ENCODE data around the gene SERF1B. TPM values are rescaled to one million over a fixed set of nuclear protein-coding genes. Genes with fewer than 3 reads are reported as not detected.
"Not testable (repeated sequence)": the region's sequence is repeated elsewhere in the genome, so short reads cannot be mapped to it uniquely, and the experiment has no call there.

The SERF1B gene
- total RNA-seq, 1 experiment from 2014 or later: 49.9 TPM

DNA sequence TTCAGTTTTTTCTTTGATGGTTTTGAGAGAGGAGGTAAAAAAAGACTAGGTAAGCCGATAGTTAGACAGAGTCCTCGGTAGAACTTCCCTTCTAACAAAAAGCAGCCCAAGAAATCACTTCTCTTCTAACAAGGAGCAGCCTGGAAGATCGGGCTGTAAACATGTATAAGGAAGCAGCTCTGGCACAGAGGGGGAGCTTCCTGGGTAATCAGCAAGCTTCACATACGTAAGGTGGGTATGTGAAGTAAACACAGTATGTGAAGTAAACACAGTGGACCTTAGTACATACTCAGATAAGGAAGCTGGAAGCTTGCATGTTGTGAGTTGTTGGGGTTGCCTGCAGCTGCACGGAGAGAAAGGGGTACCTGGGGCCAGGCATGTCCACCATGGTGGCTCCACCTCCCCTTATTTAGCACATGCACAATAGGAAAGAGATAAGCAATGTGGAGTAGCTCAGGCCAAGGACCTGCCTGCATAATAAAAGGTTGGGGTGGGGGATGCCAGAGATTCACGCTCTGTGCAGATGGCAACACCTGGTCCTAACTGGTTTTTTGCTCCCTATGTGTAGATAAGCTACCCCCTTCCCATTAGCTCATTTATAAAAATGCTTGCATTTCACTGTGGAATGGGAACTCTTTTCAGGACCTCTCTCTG lies 31.4 kb downstream of the SERF1B start:
- intact Hi-C loops (cut with micrococcal nuclease; ENCODE audit: unreplicated experiment); DNase-seq (ENCODE audit: low spot score); CTCF ChIA-PET; H3K27me3 ChIP-seq (replicated peaks; ENCODE audit: insufficient read depth, low read depth, low read length, poor library complexity); H3K4me3 ChIP-seq (ENCODE audit: low read depth, low read length, poor library complexity, severe bottlenecking); H3K27ac ChIP-seq (ENCODE audit: low read depth, low read length, poor library complexity, severe bottlenecking); H3K36me3 ChIP-seq (ENCODE audit: insufficient read depth, low read length, poor library complexity, severe bottlenecking); H3K4me1 ChIP-seq (ENCODE audit: insufficient read depth, low read length, poor library complexity, severe bottlenecking); POLR2A ChIA-PET (ENCODE audit: low non-redundant PET); H3K9me3 ChIP-seq (ENCODE audit: low read depth, low read length, poor library complexity, severe bottlenecking); BruUV-seq (replicated peaks): not testable (repeated sequence)

DNA sequence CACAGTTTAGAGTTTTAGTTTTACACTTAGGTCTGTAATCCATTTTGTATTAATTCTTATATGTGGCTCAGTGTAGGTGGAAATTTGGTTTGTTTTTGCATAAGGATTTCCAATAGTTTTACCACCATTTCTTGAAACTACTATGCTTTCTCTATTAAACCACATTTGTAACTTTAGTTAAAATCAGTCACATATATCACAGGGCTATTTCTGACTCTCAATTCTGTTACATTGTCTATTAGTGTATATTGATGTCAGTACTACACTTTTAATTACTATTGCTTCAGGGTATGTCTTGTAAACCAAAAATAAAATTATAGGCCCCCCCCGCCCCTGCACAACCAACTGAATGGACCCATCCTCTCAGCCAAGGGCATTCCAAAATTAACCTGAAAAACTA lies 32.1 kb downstream of the SERF1B start:
- DNase-seq (ENCODE audit: low spot score); H3K36me3 ChIP-seq (ENCODE audit: insufficient read depth, low read length, poor library complexity, severe bottlenecking); CTCF ChIA-PET: not testable (repeated sequence)

DNA sequence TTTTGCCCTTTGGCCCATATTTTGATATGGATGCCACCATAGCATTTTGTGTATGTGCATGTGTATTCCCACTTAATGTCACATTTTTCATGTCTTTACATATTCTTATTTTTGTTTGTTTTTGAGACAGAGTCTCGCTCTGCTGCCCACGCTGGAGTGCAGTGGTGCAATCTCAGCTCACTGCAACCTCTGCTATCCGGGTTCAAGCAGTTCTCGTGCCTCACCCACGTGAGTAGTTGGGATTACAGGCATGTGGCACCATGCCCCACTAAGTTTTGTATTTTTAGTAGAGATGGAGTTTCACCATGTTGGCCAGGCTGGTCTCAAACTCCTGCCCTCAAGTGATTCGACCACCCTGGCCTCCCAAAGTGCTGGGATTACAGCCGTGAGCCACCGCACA lies 52.6 kb downstream of the SERF1B start:
- BruUV-seq (replicated peaks); CTCF ChIA-PET; H3K36me3 ChIP-seq (ENCODE audit: insufficient read depth, low read length, poor library complexity, severe bottlenecking); H3K27ac ChIP-seq (ENCODE audit: low read depth, low read length, poor library complexity, severe bottlenecking); H3K4me3 ChIP-seq (ENCODE audit: low read depth, low read length, poor library complexity, severe bottlenecking); H3K9me3 ChIP-seq (ENCODE audit: low read depth, low read length, poor library complexity, severe bottlenecking); DNase-seq (ENCODE audit: low spot score); POLR2A ChIA-PET (ENCODE audit: low non-redundant PET); H3K4me1 ChIP-seq (ENCODE audit: insufficient read depth, low read length, poor library complexity, severe bottlenecking); H3K27me3 ChIP-seq (replicated peaks; ENCODE audit: insufficient read depth, low read depth, low read length, poor library complexity); intact Hi-C loops (cut with micrococcal nuclease; ENCODE audit: unreplicated experiment): not testable (repeated sequence)

More for the DNA sequence above, 32.1 kb downstream of the SERF1B start:
- H3K4me3 ChIP-seq (ENCODE audit: low read depth, low read length, poor library complexity, severe bottlenecking); H3K9me3 ChIP-seq (ENCODE audit: low read depth, low read length, poor library complexity, severe bottlenecking); H3K27me3 ChIP-seq (replicated peaks; ENCODE audit: insufficient read depth, low read depth, low read length, poor library complexity); POLR2A ChIA-PET (ENCODE audit: low non-redundant PET); BruUV-seq (replicated peaks); H3K4me1 ChIP-seq (ENCODE audit: insufficient read depth, low read length, poor library complexity, severe bottlenecking); H3K27ac ChIP-seq (ENCODE audit: low read depth, low read length, poor library complexity, severe bottlenecking); intact Hi-C loops (cut with micrococcal nuclease; ENCODE audit: unreplicated experiment): not testable (repeated sequence)

DNA sequence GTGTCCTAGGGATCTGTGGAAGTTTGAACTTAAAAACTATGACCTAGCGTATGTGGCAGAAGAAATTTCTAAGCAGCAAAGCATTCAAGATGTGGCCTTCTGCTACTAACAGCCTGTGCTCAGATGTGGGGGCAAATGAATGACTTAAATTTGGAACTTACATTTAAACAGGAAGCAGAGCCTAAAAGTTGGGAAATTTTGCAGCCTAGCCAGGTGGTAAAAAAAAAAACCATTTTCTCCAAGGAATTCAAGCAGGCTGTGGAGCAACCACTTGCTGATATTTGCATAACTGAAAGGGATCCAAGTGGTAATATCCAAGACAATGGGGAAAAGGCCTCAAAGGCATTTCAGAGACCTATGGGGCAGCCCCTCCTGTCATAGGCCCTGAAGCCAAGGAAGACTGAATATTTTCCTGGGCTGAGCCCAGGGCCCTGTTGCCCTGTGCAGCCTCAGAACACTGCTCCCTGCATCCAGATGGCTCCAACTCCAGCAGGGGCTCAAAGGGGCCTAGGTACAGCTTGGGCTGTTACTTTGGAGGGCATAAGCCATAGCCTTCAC lies 63.9 kb downstream of the SERF1B start:
- H3K4me3 ChIP-seq (ENCODE audit: low read depth, low read length, poor library complexity, severe bottlenecking); DNase-seq (ENCODE audit: low spot score); BruUV-seq (replicated peaks); H3K36me3 ChIP-seq (ENCODE audit: insufficient read depth, low read length, poor library complexity, severe bottlenecking); H3K9me3 ChIP-seq (ENCODE audit: low read depth, low read length, poor library complexity, severe bottlenecking); H3K4me1 ChIP-seq (ENCODE audit: insufficient read depth, low read length, poor library complexity, severe bottlenecking); POLR2A ChIA-PET (ENCODE audit: low non-redundant PET); H3K27ac ChIP-seq (ENCODE audit: low read depth, low read length, poor library complexity, severe bottlenecking); CTCF ChIA-PET; intact Hi-C loops (cut with micrococcal nuclease; ENCODE audit: unreplicated experiment); H3K27me3 ChIP-seq (replicated peaks; ENCODE audit: insufficient read depth, low read depth, low read length, poor library complexity): not testable (repeated sequence)

DNA sequence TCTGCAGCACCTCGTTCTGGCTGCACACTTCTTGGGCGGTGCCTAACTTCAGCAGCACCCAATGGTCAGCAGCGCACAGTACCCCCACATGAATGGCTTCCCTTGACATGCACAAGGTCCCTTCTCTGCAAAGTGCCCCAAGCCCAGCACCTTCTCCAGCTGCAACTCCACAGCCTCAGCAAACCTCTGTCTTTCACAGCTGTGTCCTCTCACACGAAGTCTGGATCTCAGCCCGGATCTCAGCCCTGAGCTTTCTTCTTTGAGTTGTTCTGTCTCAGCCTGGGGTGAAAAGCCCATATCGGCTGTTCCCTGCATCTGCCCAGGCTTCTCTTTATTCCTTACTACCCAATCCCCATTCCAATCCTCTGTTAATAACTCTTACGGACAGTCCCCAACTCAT lies 66.7 kb downstream of the SERF1B start:
- H3K9me3 ChIP-seq (ENCODE audit: low read depth, low read length, poor library complexity, severe bottlenecking); BruUV-seq (replicated peaks); H3K4me1 ChIP-seq (ENCODE audit: insufficient read depth, low read length, poor library complexity, severe bottlenecking); H3K27ac ChIP-seq (ENCODE audit: low read depth, low read length, poor library complexity, severe bottlenecking); H3K36me3 ChIP-seq (ENCODE audit: insufficient read depth, low read length, poor library complexity, severe bottlenecking); H3K27me3 ChIP-seq (replicated peaks; ENCODE audit: insufficient read depth, low read depth, low read length, poor library complexity); intact Hi-C loops (cut with micrococcal nuclease; ENCODE audit: unreplicated experiment); DNase-seq (ENCODE audit: low spot score); POLR2A ChIA-PET (ENCODE audit: low non-redundant PET); CTCF ChIA-PET; H3K4me3 ChIP-seq (ENCODE audit: low read depth, low read length, poor library complexity, severe bottlenecking): not testable (repeated sequence)

Other genes starting within 250 kb of the SERF1B start
- 59.8 and 69.9 TPM in 2 replicates for gene SMN2, start 24.4 kb downstream of the SERF1B start, total RNA-seq (2021)